GM19328 (cell line): Measurements from ENCODE around the gene FLVCR1.
"Not testable (repeated sequence)": the region's sequence is repeated elsewhere in the genome, so short reads cannot be mapped to it uniquely, and the experiment has no call there.

ENCODE experiments used
- ATAC-seq: cut with Tn5 transposase; IDR thresholded peaks from one replicate; pipeline ENCODE4 v1.9.1; 2021; ENCODE audit warnings: mild to moderate bottlenecking, moderate library complexity; ENCODE audit not compliant: unreplicated experiment

The FLVCR1 gene

GRCh38 chr1:212857992-212858460, at the start of gene FLVCR1:
TSS of gene FLVCR1 (plus strand) at chr1:212858275. CDS start at chr1:212858453, 178 bp downstream.
- peak; percentile 96 for ATAC-seq

GRCh38 chr1:212814537-212815334, 43.3 kb upstream of the FLVCR1 start:
- no peak for ATAC-seq

GRCh38 chr1:212816567-212817278, 41.4 kb upstream of the FLVCR1 start:
- no peak for ATAC-seq

- ATAC-seq: no peak
Measured at GRCh38 chr1:212819726-212820125, 38.3 kb upstream of the FLVCR1 start.

GRCh38 chr1:212820969-212821368, 37.1 kb upstream of the FLVCR1 start:
- ATAC-seq: no peak

GRCh38 chr1:212822956-212823355, 35.1 kb upstream of the FLVCR1 start:
- no peak for ATAC-seq

- no peak for ATAC-seq
Measured at GRCh38 chr1:212824201-212824600, 33.9 kb upstream of the FLVCR1 start.

GRCh38 chr1:212825798-212826452, 32.1 kb upstream of the FLVCR1 start:
- ATAC-seq: no peak

GRCh38 chr1:212827171-212827776, 30.8 kb upstream of the FLVCR1 start:
- no peak for ATAC-seq

- ATAC-seq: no peak
Measured at GRCh38 chr1:212827831-212828278, 30.2 kb upstream of the FLVCR1 start.

- no peak for ATAC-seq
Measured at GRCh38 chr1:212828395-212828794, 29.7 kb upstream of the FLVCR1 start.

GRCh38 chr1:212833211-212834207, 24.6 kb upstream of the FLVCR1 start:
- ATAC-seq: peak; percentile 62

GRCh38 chr1:212838145-212838544, 19.9 kb upstream of the FLVCR1 start:
- no peak for ATAC-seq

- not testable (repeated sequence) for ATAC-seq
Measured at GRCh38 chr1:212844521-212844920, 13.6 kb upstream of the FLVCR1 start.

GRCh38 chr1:212847549-212847948, 10.5 kb upstream of the FLVCR1 start, which contains the start of gene SPATA45:
TSS of gene SPATA45 (minus strand) at chr1:212847649. CDS start at chr1:212836149, 11,500 bp downstream.
- ATAC-seq: no peak

GRCh38 chr1:212852105-212852688, 5.9 kb upstream of the FLVCR1 start:
- ATAC-seq: no peak

GRCh38 chr1:212853658-212854057, 4.4 kb upstream of the FLVCR1 start:
- ATAC-seq: no peak

GRCh38 chr1:212856755-212857154, 1.3 kb upstream of the FLVCR1 start:
- no peak for ATAC-seq
